Osteocyte (in vitro differentiated cells): ENCODE data around the gene CYYR1. TPM values are rescaled to one million over a fixed set of nuclear protein-coding genes. Genes with fewer than 3 reads are reported as not detected.

Source experiments
- DNase-seq: peaks from one replicate; pipeline ENCODE4 v3.0.0; 2021; ENCODE audit warnings: mixed read lengths; ENCODE audit not compliant: unreplicated experiment; ENCODE audit errors: extremely low spot score
- H3K27ac Mint-ChIP-seq: one replicate; pipeline ENCODE4 v1.8.0; 2021; ENCODE audit warnings: mild to moderate bottlenecking, mixed read lengths; ENCODE audit not compliant: unreplicated experiment
- H3K27me3 Mint-ChIP-seq: one replicate; pipeline ENCODE4 v1.8.0; 2021; ENCODE audit warnings: mixed read lengths; ENCODE audit not compliant: unreplicated experiment
- H3K36me3 Mint-ChIP-seq: one replicate; pipeline ENCODE4 v1.8.0; 2021; ENCODE audit warnings: mixed read lengths; ENCODE audit not compliant: unreplicated experiment
- H3K4me1 Mint-ChIP-seq: one replicate; pipeline ENCODE4 v1.8.0; 2021; ENCODE audit warnings: mixed read lengths; ENCODE audit not compliant: unreplicated experiment
- H3K4me3 Mint-ChIP-seq: one replicate; pipeline ENCODE4 v1.8.0; 2021; ENCODE audit warnings: mild to moderate bottlenecking, moderate library complexity, mixed read lengths; ENCODE audit not compliant: unreplicated experiment
- H3K9me3 Mint-ChIP-seq: one replicate; pipeline ENCODE4 v1.8.0; 2021; ENCODE audit warnings: mixed read lengths; ENCODE audit not compliant: unreplicated experiment
- CTCF ChIP-seq: fragments of 200-600 bp; sonication (generic); IDR thresholded peaks from 2 replicates; pipeline ENCODE4 v1.5.0; 2021; ENCODE audit warnings: antibody characterized with exemption, mild to moderate bottlenecking, moderate library complexity
- total RNA-seq: library from RNA; stranded (reverse); gene quantifications from 2 replicates; pipeline ENCODE4 v1.2.1, GENCODE V29; 2021

The CYYR1 gene
- total RNA-seq, 1 donor from 2014 or later: 4.7 TPM

GRCh38 chr21:26557106-26557505 lies 16.0 kb downstream of the CYYR1 start:
- Mint-ChIP-seq H3K27ac (no peak overlapping the region), H3K36me3 (peaks cover 6% of the 10 kb centered on the region), H3K27me3 (no peaks in the 10 kb centered on the region), H3K4me3 (no peak overlapping the region), H3K9me3 (no peaks in the 10 kb centered on the region), H3K4me1 (no peaks in the 10 kb centered on the region)
- no peak for TF ChIP-seq CTCF
- DNase-seq: no peak

DNA sequence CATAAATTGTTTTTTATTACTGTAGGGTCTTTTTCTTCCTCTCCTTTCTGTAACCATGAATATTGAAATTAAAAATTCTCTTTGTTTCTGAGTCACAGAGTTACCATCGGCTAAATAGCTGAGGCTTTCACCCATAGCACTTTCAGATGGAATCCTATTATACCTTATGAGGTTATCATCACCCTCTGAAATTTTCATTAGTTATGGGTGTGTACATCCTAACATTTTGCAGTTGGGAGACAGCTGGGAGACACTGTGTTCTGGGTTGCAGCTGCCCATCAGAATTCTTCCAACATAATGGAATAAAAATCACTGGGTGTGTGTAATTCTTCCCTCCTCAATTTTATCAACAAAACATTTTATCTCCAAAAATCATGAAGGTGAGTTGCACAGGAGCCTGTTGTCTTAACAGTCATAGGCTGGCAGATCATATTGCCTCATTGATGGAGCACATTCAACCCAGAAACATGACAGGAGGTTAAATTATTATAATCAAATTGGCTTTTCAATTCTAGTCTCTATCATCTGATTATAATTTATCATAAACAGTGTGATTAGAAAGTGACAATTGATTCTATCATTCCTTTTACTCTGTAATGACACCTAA lies 17.4 kb downstream of the CYYR1 start:
- H3K4me1 Mint-ChIP-seq: peaks cover under 1% of the 10 kb centered on the region
- no peaks in the 10 kb centered on the region for H3K9me3 Mint-ChIP-seq
- peaks cover 6% of the 10 kb centered on the region for H3K36me3 Mint-ChIP-seq
- H3K27ac Mint-ChIP-seq: no peak overlapping the region
- no peaks in the 10 kb centered on the region for H3K27me3 Mint-ChIP-seq
- no peak overlapping the region for H3K4me3 Mint-ChIP-seq
- no peak for DNase-seq
- no peak for TF ChIP-seq CTCF

DNA sequence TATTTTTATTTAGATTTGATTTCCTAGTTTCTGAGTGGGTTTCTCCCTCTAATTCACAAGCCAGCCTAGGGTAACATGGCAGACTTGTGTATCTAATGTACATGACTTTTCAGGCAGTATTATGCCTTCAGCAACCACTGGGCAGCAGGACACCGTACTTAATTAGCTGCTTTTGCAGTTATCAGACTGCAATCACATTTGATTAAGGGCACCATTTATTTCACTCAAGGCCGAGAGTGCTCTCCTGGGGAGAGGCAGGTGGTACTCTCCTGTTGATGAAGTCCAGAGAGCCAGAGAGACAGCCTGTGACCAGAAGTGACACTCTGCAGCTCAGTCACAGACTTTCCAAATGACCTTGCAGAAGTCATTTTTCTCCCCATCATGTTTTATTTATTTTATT lies 18.7 kb downstream of the CYYR1 start:
- H3K9me3 Mint-ChIP-seq: no peaks in the 10 kb centered on the region
- H3K27me3 Mint-ChIP-seq: no peaks in the 10 kb centered on the region
- peaks cover 6% of the 10 kb centered on the region for H3K36me3 Mint-ChIP-seq
- DNase-seq: no peak
- no peak for TF ChIP-seq CTCF
- no peak overlapping the region for H3K27ac Mint-ChIP-seq
- peaks cover 6% of the 10 kb centered on the region for H3K4me1 Mint-ChIP-seq
- H3K4me3 Mint-ChIP-seq: no peak overlapping the region

- DNase-seq: no peak
- Mint-ChIP-seq H3K27ac (no peak overlapping the region), H3K4me1 (peaks cover 6% of the 10 kb centered on the region), H3K9me3 (no peaks in the 10 kb centered on the region), H3K27me3 (no peaks in the 10 kb centered on the region), H3K36me3 (peaks cover 6% of the 10 kb centered on the region), H3K4me3 (no peak overlapping the region)
- no peak for TF ChIP-seq CTCF
Observed at GRCh38 chr21:26553898-26554297, 19.2 kb downstream of the CYYR1 start.

- H3K9me3 Mint-ChIP-seq: no peaks in the 10 kb centered on the region
- no peak for DNase-seq
- H3K4me1 Mint-ChIP-seq: peaks cover 6% of the 10 kb centered on the region
- TF ChIP-seq CTCF: no peak
- no peaks in the 10 kb centered on the region for H3K36me3 Mint-ChIP-seq
- peak overlapping the region; percentile 21 for H3K27ac Mint-ChIP-seq
- H3K27me3 Mint-ChIP-seq: no peaks in the 10 kb centered on the region
- no peak overlapping the region for H3K4me3 Mint-ChIP-seq
Observed at GRCh38 chr21:26550326-26550725, 22.8 kb downstream of the CYYR1 start.
